ENCODE data around the gene NHSL2.

DNA sequence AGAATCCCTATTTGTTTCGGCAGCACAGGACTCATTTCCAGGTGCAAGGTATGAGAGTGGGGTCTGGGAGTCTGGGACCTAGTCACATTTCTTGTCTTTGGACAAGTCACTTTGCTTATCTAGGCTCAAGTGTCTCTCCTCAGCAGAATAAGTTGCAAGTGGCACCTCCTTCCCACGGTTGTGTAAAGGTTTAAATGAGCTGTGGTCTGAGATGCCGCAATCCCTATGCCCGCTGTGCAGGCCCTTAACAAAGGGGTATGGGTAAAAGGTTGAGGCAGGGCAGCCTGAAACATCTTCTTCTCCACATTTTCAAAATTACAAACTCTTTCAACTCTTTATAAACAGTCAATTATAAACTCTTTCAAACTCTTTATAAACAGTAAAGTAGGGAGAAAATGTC, 127.4 kb downstream of the NHSL2 start:
- TF ChIP-seq, protein P1, sequence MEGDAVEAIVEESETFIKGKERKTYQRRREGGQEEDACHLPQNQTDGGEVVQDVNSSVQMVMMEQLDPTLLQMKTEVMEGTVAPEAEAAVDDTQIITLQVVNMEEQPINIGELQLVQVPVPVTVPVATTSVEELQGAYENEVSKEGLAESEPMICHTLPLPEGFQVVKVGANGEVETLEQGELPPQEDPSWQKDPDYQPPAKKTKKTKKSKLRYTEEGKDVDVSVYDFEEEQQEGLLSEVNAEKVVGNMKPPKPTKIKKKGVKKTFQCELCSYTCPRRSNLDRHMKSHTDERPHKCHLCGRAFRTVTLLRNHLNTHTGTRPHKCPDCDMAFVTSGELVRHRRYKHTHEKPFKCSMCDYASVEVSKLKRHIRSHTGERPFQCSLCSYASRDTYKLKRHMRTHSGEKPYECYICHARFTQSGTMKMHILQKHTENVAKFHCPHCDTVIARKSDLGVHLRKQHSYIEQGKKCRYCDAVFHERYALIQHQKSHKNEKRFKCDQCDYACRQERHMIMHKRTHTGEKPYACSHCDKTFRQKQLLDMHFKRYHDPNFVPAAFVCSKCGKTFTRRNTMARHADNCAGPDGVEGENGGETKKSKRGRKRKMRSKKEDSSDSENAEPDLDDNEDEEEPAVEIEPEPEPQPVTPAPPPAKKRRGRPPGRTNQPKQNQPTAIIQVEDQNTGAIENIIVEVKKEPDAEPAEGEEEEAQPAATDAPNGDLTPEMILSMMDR (IDR thresholded peaks at IDR 0.05 in 4 of 5, conservative IDR thresholded peaks at IDR 0.05 in 1 of 5) = no peak
- no peak for TF ChIP-seq POLR2A (IDR thresholded peaks at IDR 0.05)
